Measurements from ENCODE around the gene XRN1.
"Not testable (repeated sequence)": the region's sequence is repeated elsewhere in the genome, so short reads cannot be mapped to it uniquely, and the experiment has no call there.

Gene XRN1

DNA sequence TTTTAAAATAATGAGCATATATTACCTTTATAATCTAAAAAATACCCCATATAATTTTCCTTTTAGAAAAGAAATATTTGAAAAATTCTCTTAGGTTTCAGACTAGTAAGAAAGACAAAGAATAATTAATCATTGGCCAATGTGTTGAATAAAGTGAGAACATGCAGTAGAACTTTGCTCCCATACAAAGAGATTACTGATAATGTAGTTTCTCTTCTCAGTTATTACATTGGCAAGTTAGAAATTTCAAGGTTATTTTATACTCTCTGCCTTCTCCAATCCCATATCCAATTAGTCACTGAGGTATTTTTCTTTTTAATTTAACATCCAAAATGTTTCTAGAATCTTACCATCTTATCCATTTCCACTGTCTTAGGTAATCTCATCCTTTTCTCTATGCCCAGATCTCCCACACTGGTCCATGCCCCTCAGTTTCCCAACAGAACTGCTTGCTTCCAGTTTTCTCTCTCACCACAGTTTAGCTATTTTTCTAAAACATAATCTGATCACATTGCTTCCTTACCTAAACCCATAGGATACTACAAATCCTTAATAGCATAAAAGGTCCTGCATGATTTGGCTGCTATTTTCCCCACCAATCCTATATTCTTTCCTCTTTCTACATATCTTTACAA is 10.8 kb downstream of the XRN1 start:
- in situ Hi-C loops (cut with HindIII; ENCODE audit: low sequenced_read_pairs): no loop called here

DNA sequence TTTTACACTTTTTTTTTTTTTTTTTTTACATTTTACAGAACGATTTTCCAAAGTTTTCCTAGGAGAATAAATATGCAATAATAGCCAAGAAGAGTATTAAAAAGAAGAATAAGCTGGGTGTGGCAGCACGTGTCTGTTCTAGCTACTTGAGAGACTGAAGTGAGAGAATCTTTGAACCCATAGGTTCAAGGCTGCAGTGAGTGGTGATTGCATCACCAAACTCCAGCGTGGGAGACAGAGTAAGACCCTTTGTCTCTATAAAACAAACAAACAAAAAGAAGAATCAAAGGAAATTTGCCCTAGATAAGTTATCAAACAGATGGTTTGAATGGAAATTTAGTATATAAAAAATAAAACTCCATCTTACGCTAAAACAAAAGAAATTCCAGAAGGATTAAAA is 13.3 kb downstream of the XRN1 start:
- in situ Hi-C loops (cut with HindIII; ENCODE audit: low sequenced_read_pairs): no loop called here

DNA sequence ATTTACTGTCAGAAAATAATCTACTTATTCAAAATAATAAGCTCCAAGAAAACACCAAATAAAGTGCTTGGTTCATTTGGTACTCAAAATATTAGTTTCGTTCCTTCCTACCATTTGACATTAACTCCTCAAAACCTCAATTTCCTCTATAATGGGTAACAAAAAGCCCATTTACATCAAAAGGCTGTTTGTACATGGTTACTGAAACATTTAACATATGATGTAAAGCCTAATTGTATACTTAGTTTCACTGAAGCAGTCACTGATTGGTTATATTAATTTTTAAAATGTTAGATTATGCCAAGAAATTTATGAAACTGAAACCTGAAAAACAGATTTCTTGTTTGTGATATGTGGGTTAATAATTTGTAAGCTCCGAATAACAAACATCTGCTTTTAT is 14.7 kb downstream of the XRN1 start:
- in situ Hi-C loops (cut with HindIII; ENCODE audit: low sequenced_read_pairs): no loop called here

DNA sequence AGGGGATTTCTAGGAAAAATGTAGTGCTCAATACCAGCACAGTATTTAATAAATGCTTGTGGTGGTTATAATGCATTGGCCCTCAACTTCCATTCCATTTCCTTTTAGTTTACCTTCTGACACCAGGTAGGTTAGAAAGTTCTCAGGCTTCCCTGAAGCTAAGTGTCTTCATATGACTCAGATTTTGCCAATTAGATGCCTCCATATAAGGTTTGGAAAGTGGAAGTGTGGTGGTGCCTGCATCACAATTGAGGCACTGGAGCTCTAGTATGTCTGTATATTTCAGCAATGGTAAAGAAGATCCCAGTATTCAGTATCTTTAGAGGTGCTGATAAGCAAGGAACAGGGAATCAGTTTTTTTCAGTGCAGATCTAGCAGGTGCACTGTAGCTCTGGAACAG is 18.3 kb downstream of the XRN1 start:
- in situ Hi-C loops (cut with HindIII; ENCODE audit: low sequenced_read_pairs): no loop called here

DNA sequence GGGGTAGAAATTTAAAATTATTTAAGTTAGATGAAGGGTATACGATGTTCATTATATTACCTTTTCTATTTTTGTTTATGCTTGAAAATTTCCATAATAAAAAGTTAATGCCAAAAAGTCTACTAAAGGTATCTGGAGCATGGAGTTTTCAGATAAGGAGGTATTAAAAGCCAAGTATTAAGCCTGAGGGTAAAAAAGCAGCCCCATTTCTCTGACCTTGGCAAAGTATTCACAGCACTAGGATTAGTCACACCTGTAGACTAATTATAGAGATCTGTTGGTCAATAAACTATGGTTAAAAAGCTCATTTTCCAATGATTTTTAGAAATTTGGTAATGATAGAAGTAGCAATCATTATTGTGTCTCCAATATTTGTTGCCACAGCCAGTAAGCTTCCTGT is 23.1 kb downstream of the XRN1 start:
- in situ Hi-C loops (cut with HindIII; ENCODE audit: low sequenced_read_pairs): no loop called here

DNA sequence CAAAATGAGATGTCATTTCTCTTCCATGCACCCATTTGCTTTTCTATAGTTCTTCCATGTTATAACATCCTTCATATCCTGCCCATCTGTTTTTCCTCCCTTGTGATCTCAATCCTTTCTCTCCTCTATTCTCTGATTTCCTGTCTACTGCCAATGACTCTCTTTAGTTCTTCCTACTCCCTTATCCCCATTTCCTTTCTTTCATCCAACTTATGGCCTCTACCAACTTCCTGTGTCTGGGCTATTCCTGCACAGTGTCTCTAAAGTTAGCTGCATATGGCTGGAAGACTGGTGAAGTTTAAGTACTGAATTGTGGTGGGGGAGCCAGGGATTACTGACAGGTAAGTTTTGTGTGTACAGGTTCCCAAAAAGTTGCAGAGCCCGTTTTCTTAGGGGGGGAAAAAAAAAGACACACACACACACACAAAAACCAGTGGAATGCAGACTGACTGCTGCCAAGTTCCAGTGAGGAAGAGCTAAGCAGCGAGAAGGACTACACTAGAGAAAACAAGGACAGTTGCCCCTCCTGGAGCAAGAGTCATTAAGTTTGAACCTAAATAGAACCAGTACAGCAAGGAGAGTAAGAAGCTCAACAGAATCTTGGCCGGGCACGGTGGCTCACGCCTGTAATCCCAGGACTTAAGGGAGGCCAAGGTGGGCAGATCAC is 28.8 kb downstream of the XRN1 start:
- in situ Hi-C loops (cut with HindIII; ENCODE audit: low sequenced_read_pairs): no loop called here

DNA sequence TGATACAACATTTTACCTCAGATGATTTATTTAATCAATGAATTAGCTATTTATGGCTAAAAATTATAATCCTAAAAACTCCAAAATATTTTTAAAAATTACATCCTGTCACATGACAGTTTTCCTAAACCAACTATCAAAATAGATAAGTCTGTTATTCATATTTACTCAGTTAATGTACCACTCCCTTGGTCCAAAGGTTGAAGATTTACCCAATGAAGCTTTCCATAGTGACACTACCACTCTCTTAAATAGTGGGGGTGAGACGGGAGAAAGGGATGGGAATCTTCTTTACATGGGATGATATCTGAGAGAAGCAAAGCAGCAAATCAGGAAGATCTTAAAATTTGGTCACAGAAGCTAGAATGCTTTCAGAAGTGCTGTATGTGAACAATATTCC is 30.5 kb downstream of the XRN1 start:
- in situ Hi-C loops (cut with HindIII; ENCODE audit: low sequenced_read_pairs): no loop called here

DNA sequence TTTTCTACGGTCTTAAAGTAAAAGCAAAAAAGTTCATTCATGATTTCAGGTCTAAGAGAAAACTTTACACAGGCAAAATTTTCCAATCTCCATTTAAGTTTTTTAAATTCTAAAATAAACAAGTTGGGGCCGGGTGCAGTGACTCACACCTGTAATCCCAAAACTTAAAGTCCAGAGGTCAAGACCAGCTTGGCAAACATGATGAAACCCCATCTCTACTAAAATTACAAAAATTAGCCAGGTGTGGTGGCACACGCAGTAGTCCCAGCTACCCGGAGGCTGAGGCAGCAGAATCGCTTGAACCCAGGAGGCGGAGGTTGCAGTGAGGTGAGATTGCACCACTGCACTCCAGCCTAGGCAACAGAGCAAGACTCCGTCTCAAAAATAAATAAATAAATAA is 47.3 kb downstream of the XRN1 start:
- in situ Hi-C loops (cut with HindIII; ENCODE audit: low sequenced_read_pairs): not testable (repeated sequence)

DNA sequence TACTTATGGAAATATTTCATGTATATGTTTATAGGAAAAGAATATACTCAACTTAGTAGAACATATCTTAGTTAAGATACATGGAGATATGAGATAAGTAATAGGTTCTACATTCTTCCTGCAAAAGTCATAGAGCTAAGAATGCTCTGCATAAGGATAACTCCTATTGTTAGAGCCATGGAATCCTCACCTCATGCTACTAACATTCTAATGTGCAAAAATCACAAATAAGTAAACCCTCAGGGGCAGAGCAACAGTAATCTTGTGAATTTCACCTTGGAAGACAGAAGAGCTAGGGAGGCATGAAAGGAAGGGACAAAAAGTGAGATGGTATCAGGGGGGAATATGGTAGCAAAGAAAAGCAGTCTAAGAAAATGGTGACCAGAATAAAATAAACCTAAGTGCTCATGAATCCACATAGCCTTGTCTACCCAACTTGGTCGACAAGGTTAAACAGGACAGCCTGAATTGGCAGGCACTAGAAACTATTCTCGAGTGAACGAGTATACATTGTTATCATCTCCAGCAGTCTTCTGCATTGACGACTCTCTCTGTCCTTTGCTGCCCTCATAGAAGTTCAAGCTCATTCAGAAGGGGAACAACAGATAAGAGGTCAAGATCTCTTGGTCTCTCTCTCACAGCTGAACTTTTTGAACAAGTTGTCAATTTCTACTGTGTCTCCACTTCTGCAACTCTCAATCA is 52.8 kb downstream of the XRN1 start:
- in situ Hi-C loops (cut with HindIII; ENCODE audit: low sequenced_read_pairs): no loop called here

DNA sequence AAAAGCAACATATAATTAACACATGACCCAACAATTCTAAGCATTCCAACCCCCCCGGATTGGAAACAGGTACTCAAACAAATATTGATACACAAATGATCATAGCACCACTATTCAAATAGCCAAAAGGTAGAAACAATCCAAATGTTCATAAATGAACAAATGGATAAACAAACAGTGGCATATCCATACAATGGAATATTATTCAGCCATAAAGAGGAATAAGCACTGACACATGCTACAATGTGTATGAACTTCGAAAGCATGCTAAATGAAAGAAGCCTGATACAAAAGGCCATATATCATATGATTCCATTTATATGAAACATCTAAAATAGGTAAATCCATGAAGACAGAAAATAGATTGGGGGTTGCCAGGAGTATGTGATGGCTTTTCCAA is 62.8 kb downstream of the XRN1 start:
- in situ Hi-C loops (cut with HindIII; ENCODE audit: low sequenced_read_pairs): no loop called here

DNA sequence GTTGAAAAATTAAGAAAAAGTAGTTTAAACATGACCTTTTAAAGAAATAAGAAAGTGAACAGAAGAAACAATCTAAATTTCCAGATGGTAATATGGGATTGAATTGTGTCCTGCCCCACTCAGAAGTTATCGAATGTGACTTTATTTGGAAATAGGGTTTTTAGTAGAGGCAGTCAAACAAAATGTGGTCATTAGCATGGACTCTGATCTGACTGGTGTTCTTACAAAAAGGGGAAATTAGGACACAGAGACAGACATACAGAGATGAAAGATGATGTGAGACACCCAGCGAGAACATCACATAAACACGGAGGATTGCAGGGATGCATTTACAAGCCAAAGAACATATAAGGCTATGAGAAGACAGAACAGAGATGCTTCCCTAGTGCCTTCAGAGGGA is 73.2 kb downstream of the XRN1 start:
- in situ Hi-C loops (cut with HindIII; ENCODE audit: low sequenced_read_pairs): no loop called here

DNA sequence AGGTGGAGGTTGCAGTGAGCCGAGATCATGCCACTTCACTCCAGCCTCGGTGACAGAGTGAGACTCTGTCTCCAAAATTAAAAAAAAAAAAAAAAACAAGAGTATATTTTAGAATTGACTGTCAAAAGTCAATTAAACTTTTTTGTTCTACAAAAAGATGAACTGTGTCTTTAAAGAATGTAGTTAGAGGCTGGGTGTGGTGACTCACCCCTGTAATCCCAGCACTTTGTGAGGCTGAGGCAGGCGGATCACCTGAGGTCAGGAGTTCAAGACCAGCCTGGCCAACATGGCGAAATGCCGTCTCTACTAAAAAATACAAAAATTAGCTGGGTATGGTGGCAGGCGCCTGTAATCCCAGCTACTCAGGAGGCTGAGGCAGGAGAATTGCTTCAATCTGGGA is 78.3 kb downstream of the XRN1 start:
- in situ Hi-C loops (cut with HindIII; ENCODE audit: low sequenced_read_pairs): not testable (repeated sequence)

DNA sequence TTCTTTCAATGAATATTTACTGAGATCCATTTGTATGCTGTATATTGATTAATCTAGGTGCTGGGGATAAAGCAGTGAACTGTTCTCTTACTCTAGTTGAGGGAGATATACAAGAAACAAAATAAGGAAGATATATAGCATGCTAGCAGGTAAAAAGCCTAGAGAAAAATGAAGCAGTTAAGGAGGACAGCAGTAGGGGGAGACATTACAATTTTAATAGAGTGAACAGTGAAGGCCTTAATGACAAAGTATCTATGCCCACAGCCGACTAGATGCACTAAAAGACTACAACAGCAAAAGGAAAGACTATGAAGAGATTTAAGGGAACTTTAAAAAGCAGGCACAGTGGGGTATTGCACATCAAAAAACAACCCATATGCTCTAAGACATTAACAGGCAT is 81.4 kb downstream of the XRN1 start:
- in situ Hi-C loops (cut with HindIII; ENCODE audit: low sequenced_read_pairs): no loop called here

DNA sequence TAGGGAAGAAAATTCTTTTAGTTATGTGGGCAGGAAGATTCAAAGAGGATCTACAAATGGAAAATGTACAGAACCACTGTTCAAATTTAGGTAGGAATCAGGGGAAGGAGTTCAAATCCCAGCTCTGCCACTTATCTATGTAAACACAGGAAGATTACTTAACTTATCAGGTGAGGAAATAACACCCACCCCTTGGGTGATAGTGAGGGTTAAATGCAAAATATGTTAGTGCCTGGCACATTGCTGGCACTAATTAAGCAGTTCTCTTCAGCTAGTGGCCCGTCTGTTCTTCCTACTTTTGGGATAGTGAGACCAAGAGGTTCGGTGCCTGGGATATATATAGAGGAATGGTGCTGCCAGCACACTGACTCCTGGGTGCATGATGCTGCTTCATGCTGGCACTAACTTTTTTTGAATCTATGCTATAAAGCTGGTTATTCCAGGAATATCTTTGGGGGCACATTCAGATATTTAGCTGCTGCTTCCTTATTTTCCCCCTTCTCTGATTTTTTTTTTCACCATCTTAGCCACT is 83.8 kb downstream of the XRN1 start:
- in situ Hi-C loops (cut with HindIII; ENCODE audit: low sequenced_read_pairs): no loop called here

DNA sequence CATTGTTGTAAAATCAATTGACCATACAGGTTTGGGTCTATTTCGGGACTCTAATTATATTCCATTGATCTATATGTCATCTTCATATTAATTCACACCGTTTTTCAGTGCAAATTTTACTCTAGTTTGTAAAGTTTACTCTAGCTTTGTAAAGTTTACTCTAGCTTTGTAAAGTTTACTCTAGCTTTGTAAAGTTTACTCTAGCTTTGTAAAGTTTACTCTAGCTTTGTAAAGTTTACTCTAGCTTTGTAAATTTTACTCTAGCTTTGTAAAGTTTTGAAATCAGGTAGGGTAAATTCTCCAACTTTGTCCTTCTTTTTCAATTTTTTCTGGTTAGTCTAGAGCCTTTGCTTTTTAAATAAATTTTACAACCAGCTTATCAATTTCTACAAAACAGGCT is 84.4 kb downstream of the XRN1 start:
- in situ Hi-C loops (cut with HindIII; ENCODE audit: low sequenced_read_pairs): not testable (repeated sequence)

DNA sequence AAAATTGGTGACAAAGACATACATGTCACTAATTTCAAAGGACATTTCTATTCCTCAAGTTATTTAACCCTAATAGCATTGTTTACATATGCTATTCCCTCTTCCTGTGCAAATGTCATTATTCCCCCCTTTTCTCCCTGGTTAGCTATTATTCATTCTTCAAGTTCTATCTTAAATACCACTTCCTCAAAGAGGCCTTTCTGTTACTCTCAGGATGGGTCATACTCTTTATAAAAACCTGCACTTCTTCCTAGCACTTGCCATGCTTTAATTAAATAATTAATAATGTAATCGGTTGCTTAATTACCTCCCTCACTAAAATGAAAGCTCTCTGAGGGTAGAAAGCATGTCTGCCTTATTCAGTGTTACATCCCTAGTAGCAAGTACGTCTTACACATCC is 88.5 kb downstream of the XRN1 start:
- in situ Hi-C loops (cut with HindIII; ENCODE audit: low sequenced_read_pairs): no loop called here

DNA sequence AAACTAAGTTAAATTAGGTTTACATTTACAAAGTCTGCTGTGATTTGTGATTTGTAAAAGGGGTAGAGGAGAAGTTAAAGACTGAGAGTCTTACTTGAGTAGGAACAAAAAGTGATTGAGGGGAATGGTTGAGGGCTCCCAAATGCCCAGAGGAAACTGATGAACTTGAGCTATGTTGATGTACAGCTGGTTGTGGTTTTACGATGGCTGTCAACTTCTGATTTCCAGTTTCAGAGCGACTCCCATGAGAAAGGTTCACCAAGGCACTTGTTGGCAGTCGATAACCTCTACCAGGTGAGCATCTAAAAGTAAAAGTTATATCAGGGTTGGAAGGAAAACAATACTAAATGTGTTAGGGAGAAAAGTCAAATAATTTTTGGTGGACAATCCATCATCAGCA is 91.0 kb downstream of the XRN1 start:
- in situ Hi-C loops (cut with HindIII; ENCODE audit: low sequenced_read_pairs): no loop called here

DNA sequence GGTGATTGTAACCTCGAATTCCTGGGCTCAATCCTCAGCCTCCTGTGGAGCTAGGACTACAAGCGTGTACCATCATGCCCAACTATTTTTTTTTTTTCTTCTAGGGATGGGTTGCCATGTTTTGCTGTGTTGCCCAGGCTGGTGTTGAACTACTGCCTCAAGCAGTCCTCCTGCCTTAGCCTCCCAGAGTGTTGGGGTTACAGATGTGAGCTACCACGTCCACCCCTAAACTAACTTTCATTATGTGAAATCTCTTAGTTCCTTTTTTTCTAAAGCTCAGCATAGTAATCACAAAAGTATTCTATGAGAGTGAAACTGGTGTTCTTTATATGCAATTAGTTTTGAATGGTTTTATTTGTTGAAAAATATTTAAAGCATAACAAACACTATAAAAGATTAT is 92.1 kb downstream of the XRN1 start:
- in situ Hi-C loops (cut with HindIII; ENCODE audit: low sequenced_read_pairs): no loop called here

DNA sequence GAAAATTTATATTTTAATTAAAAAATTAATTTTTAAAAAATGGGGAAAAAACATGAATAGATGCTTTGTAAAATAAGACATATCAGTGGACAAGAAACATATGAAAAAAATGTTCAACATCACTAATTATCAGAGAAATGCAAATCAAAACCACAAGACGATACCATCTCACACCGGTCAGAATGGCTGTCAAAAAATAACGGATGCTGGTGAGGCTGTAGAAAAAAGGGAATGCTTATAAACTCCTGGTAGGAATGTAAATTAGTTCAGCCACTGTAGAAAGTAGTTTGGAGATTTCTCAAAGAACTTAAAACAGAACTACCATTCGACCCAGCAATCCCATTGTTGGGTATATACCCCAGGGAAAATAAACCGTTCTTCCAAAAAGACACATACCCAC is 93.8 kb downstream of the XRN1 start:
- in situ Hi-C loops (cut with HindIII; ENCODE audit: low sequenced_read_pairs): no loop called here

DNA sequence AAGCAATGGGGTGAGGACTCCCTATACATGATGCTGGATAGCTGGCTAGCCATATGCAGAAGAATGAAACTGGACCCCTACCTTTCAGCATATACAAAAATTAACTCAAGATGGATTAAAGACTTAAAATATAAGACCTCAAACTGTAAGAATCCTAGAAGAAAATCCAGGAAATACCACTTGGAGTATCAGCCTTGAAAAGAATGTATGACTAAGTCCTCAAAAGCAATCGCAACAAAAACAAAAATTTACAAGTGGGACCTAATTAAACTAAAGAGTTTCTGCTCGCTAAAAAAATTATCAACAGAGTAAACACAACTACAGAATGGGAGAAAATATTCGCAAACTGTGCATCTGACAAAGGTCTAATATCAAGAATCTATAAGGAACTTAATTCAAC is 94.3 kb downstream of the XRN1 start:
- in situ Hi-C loops (cut with HindIII; ENCODE audit: low sequenced_read_pairs): no loop called here

DNA sequence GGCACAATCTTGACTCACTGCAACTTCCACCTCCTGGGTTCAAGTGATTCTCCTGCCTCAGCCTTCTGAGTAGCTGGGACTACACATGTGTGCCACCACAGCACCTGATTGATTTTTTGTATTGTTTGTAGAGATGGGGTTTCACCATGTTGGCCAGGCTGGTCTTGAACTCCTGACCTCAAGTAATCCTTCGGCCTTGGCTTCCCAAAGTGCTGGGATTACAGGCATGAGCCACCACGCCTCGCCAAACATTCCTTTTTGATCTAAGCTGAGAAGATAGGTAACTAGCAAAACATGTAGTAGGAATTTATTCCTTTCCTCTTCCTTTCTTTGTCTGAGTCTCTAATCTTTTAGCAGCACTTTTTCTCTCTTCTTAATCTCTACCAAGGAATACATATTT is 95.1 kb downstream of the XRN1 start:
- in situ Hi-C loops (cut with HindIII; ENCODE audit: low sequenced_read_pairs): not testable (repeated sequence)

DNA sequence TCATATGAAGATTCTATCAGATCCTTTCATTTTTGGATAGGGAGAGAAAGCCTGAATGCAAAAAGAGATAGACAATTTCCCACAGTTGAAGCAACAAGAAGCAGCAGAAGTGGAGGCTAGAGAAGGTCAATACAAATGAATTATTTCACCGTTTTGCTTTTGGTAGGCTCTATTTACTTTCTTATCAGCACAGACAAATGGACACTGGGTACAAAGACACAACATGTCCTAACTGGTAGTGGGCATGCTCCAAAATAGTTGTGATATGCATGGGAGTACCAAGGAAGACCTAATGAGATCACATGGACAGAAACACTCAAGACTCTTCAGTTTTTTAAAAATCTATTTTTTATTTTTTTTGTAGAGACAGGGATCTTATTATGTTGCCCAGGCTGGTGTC is 99.4 kb downstream of the XRN1 start:
- in situ Hi-C loops (cut with HindIII; ENCODE audit: low sequenced_read_pairs): no loop called here
